HG03039 (cell line): ENCODE measurements around the gene CCDC188.

Experiments
- ATAC-seq: cut with Tn5 transposase; IDR thresholded peaks from one replicate; pipeline ENCODE4 v1.9.1; 2021; ENCODE audit warnings: mild to moderate bottlenecking, moderate library complexity; ENCODE audit not compliant: unreplicated experiment

CCDC188 gene

GRCh38 chr22:20123366-20124082 lies 27.3 kb downstream of the CCDC188 start:
- no peak for ATAC-seq

- no peak for ATAC-seq
These were observed 28.9 kb downstream of the CCDC188 start for GRCh38 chr22:20121856-20122415.

GRCh38 chr22:20118300-20119020 lies 32.4 kb downstream of the CCDC188 start:
- ATAC-seq = no peak

- ATAC-seq = peak; percentile 16
These were observed 33.1 kb downstream of the CCDC188 start for GRCh38 chr22:20117633-20118299.

- peak; percentile 62 for ATAC-seq
These were observed 33.8 kb downstream of the CCDC188 start, which contains the start of gene TRMT2A for GRCh38 chr22:20116951-20117632. TSS of gene TRMT2A (minus strand) at chr22:20117226. CDS start at chr22:20116906, 320 bp downstream.

DNA sequence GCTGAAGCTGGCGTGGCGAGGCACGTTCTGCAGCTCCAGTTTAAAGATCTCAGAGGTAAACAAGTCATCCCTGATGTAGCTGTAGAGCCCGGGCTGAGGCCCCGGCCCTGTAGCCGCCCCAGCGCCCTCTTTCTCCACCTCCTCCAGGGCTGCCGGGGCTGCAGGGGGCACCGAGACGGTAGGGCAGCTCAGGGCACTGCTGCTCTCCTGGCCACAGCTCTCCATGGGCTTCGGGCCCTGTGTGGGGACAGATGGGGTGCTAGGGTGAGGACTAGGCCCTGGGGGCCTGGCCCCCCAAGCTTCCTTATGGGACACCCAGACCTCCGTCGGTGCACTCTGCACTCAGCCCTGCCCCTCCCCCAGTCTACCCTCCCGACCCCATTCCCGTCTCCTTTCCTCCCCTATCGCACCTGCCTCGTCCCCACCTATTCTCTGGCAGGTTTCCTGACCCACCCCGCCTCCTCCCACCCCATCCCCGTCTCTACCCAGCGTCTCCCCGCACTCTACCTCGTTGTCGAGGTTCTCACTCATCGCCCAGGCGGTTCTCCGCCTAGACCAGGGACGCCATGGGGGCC lies 34.4 kb downstream of the CCDC188 start:
- ATAC-seq = no peak

DNA sequence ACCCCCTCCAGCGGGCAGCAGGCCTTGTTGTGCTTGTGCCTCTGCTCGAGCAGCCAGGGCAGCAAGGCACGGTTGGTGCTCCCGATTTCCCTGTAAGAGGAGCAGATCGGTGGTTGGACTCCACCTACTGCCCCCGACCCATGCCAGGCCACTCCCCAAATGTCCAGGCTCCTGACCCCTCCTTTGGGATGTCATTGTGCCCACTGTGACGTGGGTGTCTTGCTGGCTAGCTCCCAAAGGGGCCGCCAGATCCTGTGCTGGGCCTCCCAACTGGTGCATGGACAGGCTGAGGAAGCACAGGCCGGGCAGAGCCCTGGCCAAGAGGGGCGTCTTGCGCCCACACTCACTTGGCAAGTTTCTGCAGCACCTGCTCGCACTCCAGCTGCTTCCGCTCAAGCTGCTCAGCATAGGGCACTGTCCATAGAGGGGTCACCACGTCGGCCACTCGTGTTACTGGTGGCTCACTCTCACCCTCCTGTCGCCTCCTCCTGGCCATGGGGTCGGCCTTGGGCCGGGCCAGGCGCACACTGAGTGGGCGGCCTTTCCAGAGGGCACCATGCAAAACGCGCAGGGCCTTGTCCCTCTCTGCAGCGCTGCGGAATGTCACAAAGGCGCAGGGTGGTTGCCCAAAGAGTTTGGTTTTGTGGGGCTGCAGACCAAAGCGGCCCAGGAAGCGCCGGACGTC lies 35.0 kb downstream of the CCDC188 start, which contains the start of gene RANBP1:
RANBP1 (plus strand) TSS at position 414 of the 685 bp plus-strand sequence; CDS start at position 495, 81 bp downstream.
- no peak for ATAC-seq

- no peak for ATAC-seq
These were observed 36.1 kb downstream of the CCDC188 start for GRCh38 chr22:20114506-20115475.

DNA sequence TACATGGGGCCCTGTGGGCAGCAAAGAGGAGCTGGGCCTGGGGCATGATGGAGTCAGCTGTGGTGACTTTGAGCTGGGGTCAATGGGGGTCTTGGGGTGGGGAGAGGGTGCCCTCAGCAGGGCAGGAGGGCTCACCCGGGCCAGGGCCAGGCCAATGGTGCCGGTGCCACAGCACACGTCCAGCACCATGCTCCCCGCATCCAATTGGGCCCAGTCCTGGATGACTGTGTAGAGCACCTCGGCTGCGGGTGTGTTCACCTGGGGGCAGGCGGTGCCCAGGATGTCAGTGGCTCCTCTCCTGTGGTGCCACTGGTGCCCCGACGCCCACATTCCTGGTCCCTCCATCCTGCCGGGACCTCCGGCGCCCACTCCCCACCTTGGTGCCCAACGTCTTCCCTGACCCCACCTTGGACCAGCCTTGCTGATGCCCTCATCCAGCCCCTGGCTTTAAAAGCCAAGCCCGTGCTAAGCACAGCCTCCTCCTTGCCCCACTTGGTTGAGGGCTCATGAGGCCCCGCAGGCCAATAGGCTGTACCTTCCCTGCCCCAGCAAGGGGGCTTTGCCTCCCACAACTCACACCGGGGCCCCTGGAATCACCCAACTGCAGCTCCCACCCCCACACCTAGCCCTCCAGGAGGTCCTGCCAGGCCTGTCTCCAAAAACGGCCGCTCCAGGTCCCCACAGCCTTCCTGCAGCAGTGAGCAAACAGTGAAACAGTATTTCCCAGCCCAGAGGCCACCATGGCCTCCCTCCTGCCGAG lies 37.1 kb downstream of the CCDC188 start:
- no peak for ATAC-seq

DNA sequence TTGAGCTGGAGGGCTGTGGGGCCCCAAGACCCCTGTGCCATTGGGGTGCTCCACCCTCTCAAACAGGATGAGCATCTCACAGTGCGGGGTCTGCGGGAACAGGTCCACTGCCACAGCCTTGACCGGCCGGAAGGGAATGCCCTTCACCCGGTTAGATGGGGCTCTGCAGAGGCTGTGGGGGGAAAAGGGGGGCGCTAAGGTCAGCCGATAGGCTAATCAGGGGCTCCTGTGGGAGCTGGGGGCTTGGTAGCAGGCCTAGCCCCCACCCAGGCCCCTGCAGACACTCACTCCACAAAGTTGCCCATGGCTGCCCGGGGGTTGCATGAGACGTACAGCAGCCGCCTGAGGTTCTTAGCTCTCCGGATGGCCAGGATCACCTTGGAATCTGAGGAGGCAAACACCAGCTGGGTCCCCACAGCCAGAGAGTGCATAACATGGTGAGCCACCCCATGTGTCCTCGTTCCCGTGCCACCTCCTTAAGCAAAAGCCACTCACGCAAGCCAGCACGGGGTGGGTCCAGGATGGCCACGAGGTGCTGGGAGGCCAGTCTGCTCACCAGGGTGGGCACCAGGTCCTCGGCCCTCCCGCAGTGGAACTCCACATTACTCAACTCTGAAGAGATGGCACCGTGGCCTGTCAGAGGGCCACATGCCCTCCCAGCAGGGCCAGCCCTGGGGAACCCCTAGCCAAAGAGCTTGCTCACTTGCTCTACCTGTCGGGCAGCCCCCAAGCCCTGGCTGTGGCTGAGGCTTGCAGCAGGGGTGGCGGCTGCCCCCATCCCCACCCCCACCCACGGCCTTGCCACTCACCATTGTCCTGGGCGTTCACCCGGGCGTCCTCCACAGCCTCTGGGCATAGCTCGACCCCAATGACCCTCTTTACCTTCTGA lies 38.0 kb downstream of the CCDC188 start:
- ATAC-seq = no peak

- no peak for ATAC-seq
These were observed 38.9 kb downstream of the CCDC188 start for GRCh38 chr22:20111689-20112622.

DNA sequence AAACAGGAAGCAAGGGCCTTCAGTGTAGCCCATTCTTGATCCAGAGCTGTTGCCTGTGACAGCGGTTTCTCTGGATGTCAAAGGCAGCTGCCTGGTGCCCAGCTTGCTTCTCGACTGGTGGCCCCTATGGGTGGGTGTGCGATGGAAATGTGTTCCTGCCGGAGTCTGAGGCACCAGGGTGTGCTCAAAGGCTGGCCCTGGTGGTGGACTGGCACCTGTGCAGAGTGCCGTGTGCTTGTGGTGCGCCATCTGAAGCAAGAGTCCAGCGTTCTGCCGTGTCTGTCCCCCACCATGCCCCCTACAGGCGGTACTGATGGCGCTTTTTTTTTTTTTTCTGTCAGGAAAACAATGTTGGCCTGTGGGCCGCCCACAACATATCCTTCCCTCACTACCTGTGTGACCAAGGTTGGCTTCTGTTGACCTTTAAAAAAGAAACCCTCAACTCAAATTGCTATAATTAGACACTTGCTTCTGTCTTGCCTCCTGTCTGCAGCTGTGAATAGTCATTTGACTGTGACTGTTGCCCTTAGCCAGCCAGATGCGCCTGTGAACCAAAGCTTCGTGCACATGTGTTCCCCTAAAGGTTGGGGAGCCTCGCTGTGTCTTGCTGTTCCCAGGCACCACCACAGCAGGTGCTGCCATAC lies 39.7 kb downstream of the CCDC188 start:
- ATAC-seq = no peak

DNA sequence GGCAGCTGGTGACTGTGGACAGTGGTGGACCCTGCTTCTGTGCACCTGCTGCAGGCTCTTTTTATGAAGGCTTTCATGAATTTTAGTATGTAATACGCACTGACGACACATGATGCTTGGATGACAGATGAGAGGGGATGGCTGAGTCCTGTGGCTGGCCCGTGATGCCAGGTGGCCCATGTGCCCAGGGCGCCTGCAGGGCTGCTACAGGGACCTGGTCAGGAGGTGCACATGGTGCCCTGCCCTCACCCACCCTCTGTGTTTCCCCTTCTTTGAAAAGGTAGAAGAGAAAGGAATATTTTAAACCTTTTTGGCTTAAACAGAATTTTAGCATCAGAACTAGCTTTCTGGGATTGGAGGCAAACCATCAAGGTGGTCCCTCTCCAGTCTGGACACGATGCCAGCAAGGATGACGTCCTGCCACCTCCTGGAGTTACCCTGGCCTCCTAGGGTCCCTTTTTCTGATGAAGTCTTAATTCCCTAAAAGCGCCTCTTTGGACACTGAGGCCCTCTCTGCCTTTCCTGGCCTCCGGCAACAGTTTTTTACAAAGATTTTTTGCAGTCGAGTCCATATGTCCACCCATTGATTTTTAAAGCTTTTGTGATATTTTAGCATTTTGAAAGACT lies 40.4 kb downstream of the CCDC188 start:
- ATAC-seq = no peak

DNA sequence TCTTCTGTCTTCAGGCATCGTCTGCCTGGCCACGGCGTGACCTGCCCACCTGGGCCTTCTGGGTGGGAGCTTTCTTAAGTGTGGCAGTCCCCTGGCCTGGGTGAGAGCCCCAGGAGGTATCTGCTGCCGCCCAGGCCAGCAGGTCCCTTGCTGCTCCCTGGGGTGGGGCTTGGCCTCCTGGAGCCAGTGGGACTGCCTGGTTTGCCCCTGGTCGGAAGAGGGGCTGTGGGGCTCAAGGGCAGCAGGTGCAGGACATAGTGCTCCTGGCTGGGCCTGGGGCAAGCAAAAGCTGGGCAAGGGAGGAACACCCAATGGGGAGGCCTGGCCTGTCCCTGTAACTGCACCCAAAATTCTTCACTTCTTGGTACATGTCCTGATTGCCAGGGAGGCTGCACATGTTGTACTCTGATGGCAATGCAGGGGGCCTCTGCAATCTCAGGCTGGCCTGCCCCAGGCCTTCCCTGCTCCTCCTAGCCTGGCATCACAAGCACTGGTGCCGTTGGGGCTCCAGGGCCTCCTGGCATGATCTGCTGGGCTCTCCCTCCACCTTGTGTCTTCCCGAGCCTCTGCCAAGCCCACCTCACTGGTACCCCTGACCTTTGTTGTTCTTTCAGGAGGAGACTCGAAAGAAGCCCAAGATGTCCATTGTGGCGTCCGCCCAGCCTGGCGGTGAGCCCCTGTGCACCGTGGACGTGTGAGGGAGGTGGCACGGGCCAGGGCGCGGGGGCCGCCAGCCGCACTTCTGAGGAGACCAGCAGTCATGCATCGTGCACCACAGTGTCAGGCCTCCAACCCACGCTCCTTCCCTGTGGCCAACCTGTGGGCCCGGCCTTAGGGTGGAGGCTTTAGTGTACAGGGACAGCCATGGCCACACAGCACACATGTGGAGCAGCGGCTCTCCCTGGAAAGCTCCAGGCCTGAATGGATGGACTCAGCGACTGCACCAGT lies 41.2 kb downstream of the CCDC188 start:
- no peak for ATAC-seq
